GM18909 (cell line): Measurements from ENCODE around the gene FRMD4B.

ENCODE experiments used
- ATAC-seq: cut with Tn5 transposase; IDR thresholded peaks from one replicate; pipeline ENCODE4 v1.9.1; 2021; ENCODE audit warnings: mild to moderate bottlenecking; ENCODE audit not compliant: unreplicated experiment, poor library complexity

The FRMD4B gene

GRCh38 chr3:69406163-69406562 is 20.3 kb upstream of the FRMD4B start:
- no peak for ATAC-seq

- ATAC-seq = no peak
Measured at GRCh38 chr3:69405067-69405466, 19.2 kb upstream of the FRMD4B start.

- ATAC-seq = no peak
Measured at GRCh38 chr3:69403454-69403853, 17.6 kb upstream of the FRMD4B start.

- ATAC-seq = no peak
Measured at GRCh38 chr3:69400683-69401082, 14.8 kb upstream of the FRMD4B start.

GRCh38 chr3:69392850-69393249 is 7.0 kb upstream of the FRMD4B start:
- no peak for ATAC-seq

- ATAC-seq = no peak
Measured at GRCh38 chr3:69392415-69392814, 6.5 kb upstream of the FRMD4B start.

- ATAC-seq = no peak
Measured at GRCh38 chr3:69391554-69391953, 5.7 kb upstream of the FRMD4B start.

- no peak for ATAC-seq
Measured at GRCh38 chr3:69390771-69391170, 4.9 kb upstream of the FRMD4B start.

GRCh38 chr3:69389520-69390248 is 3.8 kb upstream of the FRMD4B start:
- no peak for ATAC-seq

- no peak for ATAC-seq
Measured at GRCh38 chr3:69388241-69388640, 2.4 kb upstream of the FRMD4B start.

GRCh38 chr3:69386556-69387385 is 883 bp upstream of the FRMD4B start:
- ATAC-seq = peak; percentile 20

GRCh38 chr3:69385123-69385722 is 665 bp downstream of the FRMD4B start:
- ATAC-seq = peak; percentile 7

- ATAC-seq = no peak
Measured at GRCh38 chr3:69384326-69384725, 1.6 kb downstream of the FRMD4B start.

- ATAC-seq = no peak
Measured at GRCh38 chr3:69379661-69380060, 6.2 kb downstream of the FRMD4B start.

- ATAC-seq = no peak
Measured at GRCh38 chr3:69378112-69378802, 7.6 kb downstream of the FRMD4B start.

GRCh38 chr3:69377262-69377661 is 8.6 kb downstream of the FRMD4B start:
- ATAC-seq = no peak

GRCh38 chr3:69376731-69377130 is 9.2 kb downstream of the FRMD4B start:
- no peak for ATAC-seq

GRCh38 chr3:69371816-69372215 is 14.1 kb downstream of the FRMD4B start:
- no peak for ATAC-seq

GRCh38 chr3:69370901-69371301 is 15.0 kb downstream of the FRMD4B start:
- no peak for ATAC-seq

GRCh38 chr3:69370156-69370883 is 15.6 kb downstream of the FRMD4B start:
- ATAC-seq = no peak
